Uterus (tissue), 2 donors: ENCODE data around the gene SSH2.

Experiments
- CTCF ChIP-seq, 4 experiments: fragments of 200-600 bp in 2 of 4; fragments of 450-650 bp in 2 of 4; sonication (generic) in 2 of 4; IDR thresholded peaks; one replicate each; pipeline ENCODE4 v1.5.1; 2016 to 2019; ENCODE audit warnings: antibody characterized with exemption in 4 of 4, mild to moderate bottlenecking in 2 of 4, moderate library complexity in 1 of 4
- POLR2A ChIP-seq, 2 donors: fragments of 450-650 bp; IDR thresholded peaks; one replicate each; pipeline ENCODE4 v1.6.1; 2016; ENCODE audit warnings: antibody characterized with exemption in 2 of 2, mild to moderate bottlenecking in 1 of 2, moderate library complexity in 1 of 2

- TF ChIP-seq CTCF (IDR thresholded peaks at IDR 0.05): no peak
- no peak for TF ChIP-seq POLR2A (IDR thresholded peaks at IDR 0.05)
These were observed 152.4 kb downstream of the SSH2 start for GRCh38 chr17:29777663-29778062.
